Caco-2 (cell line): ENCODE measurements around the gene TTC13. TPM values are rescaled to one million over a fixed set of nuclear protein-coding genes. Genes with fewer than 3 reads are reported as not detected.

Source experiments
- BruUV-seq: library from RNA; stranded (reverse); fragments of 400-500 nt; replicated peaks from 2 replicates; lab custom pipeline; 2021; lab: Mats Ljungman, UMichigan
- CTCF ChIA-PET: fragments of 300-600 bp; sonication (Branson Sonifier 250); formaldehyde crosslinking; loops from one replicate; lab custom pipeline; 2022; ENCODE audit warnings: antibody characterized with exemption; lab: Charles Lee
- POLR2A ChIA-PET: fragments of 300-600 bp; sonication (Branson Sonifier 250); formaldehyde crosslinking; loops from one replicate; lab custom pipeline; 2022; ENCODE audit warnings: antibody characterized with exemption; lab: Charles Lee
- DNase-seq, 2 experiments: peaks; one replicate each; pipeline versions ENCODE4 v3.0.0 to v3.0.0-alpha.2; 2020 to 2022
- H3K27me3 ChIP-seq: replicated peaks from 2 replicates; pipeline ENCODE4 v1.6.0; 2011; ENCODE audit warnings: low read length; ENCODE audit not compliant: control insufficient read depth, insufficient read depth
- H3K36me3 ChIP-seq: 2 replicates; pipeline ENCODE4 v1.5.1; 2011; ENCODE audit warnings: low read length; ENCODE audit not compliant: control insufficient read depth, insufficient read depth
- H3K4me1 ChIP-seq: fragments of 250-450 bp; sonication (Bioruptor Pico); 2 replicates; pipeline ENCODE4 v1.5.1; 2020; ENCODE audit warnings: mild to moderate bottlenecking
- H3K4me3 ChIP-seq: 2 replicates; pipeline ENCODE4 v1.5.1; 2011; ENCODE audit warnings: low read depth, mild to moderate bottlenecking, control low read depth, low read length
- H3K9me3 ChIP-seq: fragments of 250-450 bp; sonication (Bioruptor Pico); 2 replicates; pipeline ENCODE4 v1.5.1; 2020; ENCODE audit warnings: mild to moderate bottlenecking, moderate library complexity
- H3K27ac Mint-ChIP-seq: one replicate; pipeline ENCODE4 v1.8.0; 2022; ENCODE audit warnings: mixed read lengths; ENCODE audit not compliant: unreplicated experiment
- H3K27me3 Mint-ChIP-seq: one replicate; pipeline ENCODE4 v1.8.0; 2022; ENCODE audit warnings: mixed read lengths; ENCODE audit not compliant: insufficient read depth, unreplicated experiment
- H3K36me3 Mint-ChIP-seq: one replicate; pipeline ENCODE4 v1.8.0; 2022; ENCODE audit warnings: mild to moderate bottlenecking, mixed read lengths; ENCODE audit not compliant: insufficient read depth, unreplicated experiment
- H3K4me1 Mint-ChIP-seq: one replicate; pipeline ENCODE4 v1.8.0; 2022; ENCODE audit warnings: low read depth, mixed read lengths; ENCODE audit not compliant: unreplicated experiment
- H3K4me3 Mint-ChIP-seq: one replicate; pipeline ENCODE4 v1.8.0; 2022; ENCODE audit warnings: mild to moderate bottlenecking, moderate library complexity, mixed read lengths; ENCODE audit not compliant: unreplicated experiment
- H3K9me3 Mint-ChIP-seq: one replicate; pipeline ENCODE4 v1.8.0; 2022; ENCODE audit warnings: mixed read lengths; ENCODE audit not compliant: unreplicated experiment
- intact Hi-C: fragments of 100-400 bp; cut with micrococcal nuclease; formaldehyde crosslinking; loops from one replicate; pipeline ENCODE4 v1.10.0; 2022; ENCODE audit not compliant: unreplicated experiment
- total RNA-seq: library from RNA; stranded (reverse); gene quantifications from 2 replicates; pipeline ENCODE4 v1.2.3, GENCODE V29; 2022
- TF ChIP-seq, protein P1 (sequence below), 2 experiments: fragments of 200-600 bp in 1 of 2; IDR thresholded peaks; 1 replicate in 1 of 2; 2 replicates in 1 of 2; pipeline versions ENCODE4 v1.5.1 to v1.8.0; 2011 to 2022; ENCODE audit warnings: antibody characterized with exemption in 1 of 2, control low read depth in 1 of 2, inconsistent platforms in 1 of 2, low read depth in 1 of 2, low read length in 1 of 2, mild to moderate bottlenecking in 1 of 2, moderate library complexity in 1 of 2; ENCODE audit not compliant: insufficient read depth in 1 of 2, severe bottlenecking in 1 of 2, unreplicated experiment in 1 of 2

The TTC13 gene
- total RNA-seq, 1 experiment from 2014 or later: 57.6 TPM

DNA sequence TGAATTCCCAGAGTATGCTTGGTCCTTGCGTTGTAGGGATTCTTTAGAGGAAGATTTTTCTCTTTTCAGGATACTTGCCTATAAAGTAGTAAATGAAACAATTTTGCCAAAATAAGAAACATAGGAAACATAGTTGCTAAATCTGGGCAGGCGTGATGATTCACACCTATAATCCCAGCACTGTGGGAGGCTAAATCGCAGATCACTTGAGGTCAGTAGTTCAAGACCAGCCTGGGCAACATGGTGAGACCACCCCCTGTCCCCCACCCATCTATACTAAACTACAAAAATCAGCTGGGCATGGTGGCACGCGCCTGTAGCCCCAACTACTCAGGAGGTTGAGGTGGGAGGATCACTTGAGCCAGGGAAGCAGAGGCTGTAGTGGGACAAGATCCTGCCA, 5.2 kb upstream of the TTC13 start:
- BruUV-seq: no TSS peak
- POLR2A ChIA-PET: no interaction called here
- no peaks in the 10 kb centered on the region for H3K9me3 ChIP-seq

DNA sequence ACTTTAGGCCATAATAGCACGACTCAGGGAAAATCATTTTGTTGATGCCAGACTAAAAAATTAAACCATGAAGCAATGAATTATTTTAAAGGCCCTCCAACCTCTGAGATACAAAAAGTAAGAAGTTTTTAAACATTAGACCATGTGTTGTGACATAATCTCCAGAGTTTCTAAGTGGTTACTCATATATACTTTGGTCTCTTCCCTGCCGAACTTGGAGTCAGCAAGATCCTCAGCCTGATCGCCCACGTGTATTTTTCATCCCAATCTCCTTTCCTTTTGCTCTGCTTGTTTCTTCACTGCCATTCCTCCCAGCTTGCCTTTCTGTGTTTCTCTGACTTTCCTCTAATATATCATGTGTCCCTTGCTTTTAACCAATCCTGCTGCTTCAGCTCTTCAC, 4.0 kb upstream of the TTC13 start:
- intact Hi-C loops: no loop called here

More for the DNA sequence above, 5.2 kb upstream of the TTC13 start:
- intact Hi-C loops: no loop called here
- TF ChIP-seq, protein P1, sequence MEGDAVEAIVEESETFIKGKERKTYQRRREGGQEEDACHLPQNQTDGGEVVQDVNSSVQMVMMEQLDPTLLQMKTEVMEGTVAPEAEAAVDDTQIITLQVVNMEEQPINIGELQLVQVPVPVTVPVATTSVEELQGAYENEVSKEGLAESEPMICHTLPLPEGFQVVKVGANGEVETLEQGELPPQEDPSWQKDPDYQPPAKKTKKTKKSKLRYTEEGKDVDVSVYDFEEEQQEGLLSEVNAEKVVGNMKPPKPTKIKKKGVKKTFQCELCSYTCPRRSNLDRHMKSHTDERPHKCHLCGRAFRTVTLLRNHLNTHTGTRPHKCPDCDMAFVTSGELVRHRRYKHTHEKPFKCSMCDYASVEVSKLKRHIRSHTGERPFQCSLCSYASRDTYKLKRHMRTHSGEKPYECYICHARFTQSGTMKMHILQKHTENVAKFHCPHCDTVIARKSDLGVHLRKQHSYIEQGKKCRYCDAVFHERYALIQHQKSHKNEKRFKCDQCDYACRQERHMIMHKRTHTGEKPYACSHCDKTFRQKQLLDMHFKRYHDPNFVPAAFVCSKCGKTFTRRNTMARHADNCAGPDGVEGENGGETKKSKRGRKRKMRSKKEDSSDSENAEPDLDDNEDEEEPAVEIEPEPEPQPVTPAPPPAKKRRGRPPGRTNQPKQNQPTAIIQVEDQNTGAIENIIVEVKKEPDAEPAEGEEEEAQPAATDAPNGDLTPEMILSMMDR (IDR thresholded peaks at IDR 0.05; ENCODE audit: insufficient read depth in 1 of 2, low read depth in 1 of 2, low read length in 1 of 2, severe bottlenecking in 1 of 2, unreplicated experiment in 1 of 2): no peak
- no peak for DNase-seq
- peaks cover 25% of the 10 kb centered on the region for H3K4me1 ChIP-seq
- H3K4me3 Mint-ChIP-seq: no peak overlapping the region
- no peaks in the 10 kb centered on the region for H3K27me3 Mint-ChIP-seq
- H3K27me3 ChIP-seq: no peaks in the 10 kb centered on the region
- peaks cover 9% of the 10 kb centered on the region for H3K36me3 Mint-ChIP-seq
- peaks cover 14% of the 10 kb centered on the region for H3K4me1 Mint-ChIP-seq
- 0 out of 2 replicates have a peak, but pooled peaks cover 1% of the 10 kb centered on the region for H3K36me3 ChIP-seq
- CTCF ChIA-PET: no interaction called here
- H3K27ac Mint-ChIP-seq: peak overlapping the region; percentile 10
- H3K4me3 ChIP-seq: no peak overlapping the region
- H3K9me3 Mint-ChIP-seq: no peaks in the 10 kb centered on the region

DNA sequence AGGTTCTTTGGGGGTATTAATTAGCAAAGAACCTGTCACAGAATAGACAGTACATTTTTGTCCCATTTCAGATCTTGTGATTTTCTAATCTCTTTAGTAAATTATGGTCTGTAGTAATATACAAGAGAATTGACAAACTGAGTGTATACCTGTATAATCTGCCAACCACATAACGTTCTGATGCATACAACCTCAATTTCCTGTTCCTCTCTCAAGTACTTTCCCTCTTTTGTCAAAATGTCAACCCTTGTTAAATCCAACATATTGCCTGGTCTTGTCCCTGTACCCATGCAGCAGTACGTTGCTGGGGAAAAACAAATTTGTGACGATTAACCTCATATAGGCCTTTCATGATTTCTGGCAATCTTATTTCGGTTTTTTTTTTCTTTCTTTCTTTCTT, 1.3 kb upstream of the TTC13 start:
- Mint-ChIP-seq H3K4me3 (no peak overlapping the region), H3K4me1 (peaks cover 25% of the 10 kb centered on the region), H3K27me3 (no peaks in the 10 kb centered on the region), H3K9me3 (no peaks in the 10 kb centered on the region), H3K36me3 (peaks cover 22% of the 10 kb centered on the region), H3K27ac (no peak overlapping the region)
- peaks cover 26% of the 10 kb centered on the region for H3K4me1 ChIP-seq
- ChIA-PET CTCF (no interaction called here), POLR2A (no interaction called here)
- intact Hi-C loops: loop anchor here (1.0 to 2.0 kb wide), 6 partner anchors 41 to 348 kb away; no protein-coding TSS in a partner anchor
- no peaks in the 10 kb centered on the region for H3K9me3 ChIP-seq
- H3K36me3 ChIP-seq: 0 out of 2 replicates have a peak, but pooled peaks cover 1% of the 10 kb centered on the region
- no TSS peak for BruUV-seq
- DNase-seq: no peak
- TF ChIP-seq, protein P1 (IDR thresholded peaks at IDR 0.05; ENCODE audit: insufficient read depth in 1 of 2, low read depth in 1 of 2, low read length in 1 of 2, severe bottlenecking in 1 of 2, unreplicated experiment in 1 of 2): no peak
- peak overlapping the region; percentile 46 for H3K4me3 ChIP-seq
- no peaks in the 10 kb centered on the region for H3K27me3 ChIP-seq

More for the DNA sequence above, 4.0 kb upstream of the TTC13 start:
- Mint-ChIP-seq H3K27me3 (no peaks in the 10 kb centered on the region), H3K4me3 (no peak overlapping the region), H3K36me3 (peaks cover 7% of the 10 kb centered on the region), H3K9me3 (no peaks in the 10 kb centered on the region), H3K4me1 (peaks cover 14% of the 10 kb centered on the region), H3K27ac (no peak overlapping the region)
- TF ChIP-seq, protein P1 (IDR thresholded peaks at IDR 0.05; ENCODE audit: insufficient read depth in 1 of 2, low read depth in 1 of 2, low read length in 1 of 2, severe bottlenecking in 1 of 2, unreplicated experiment in 1 of 2): no peak
- no peaks in the 10 kb centered on the region for H3K27me3 ChIP-seq
- no peak overlapping the region for H3K4me3 ChIP-seq
- CTCF ChIA-PET: interaction anchor here (0.6 kb wide), 1 partner anchor 76 kb away, joined by 4 read pairs; no protein-coding TSS in a partner anchor
- no TSS peak for BruUV-seq
- no peak for DNase-seq
- H3K36me3 ChIP-seq: 0 out of 2 replicates have a peak, but pooled peaks cover 1% of the 10 kb centered on the region
- POLR2A ChIA-PET: no interaction called here
- no peaks in the 10 kb centered on the region for H3K9me3 ChIP-seq
- peaks cover 25% of the 10 kb centered on the region for H3K4me1 ChIP-seq
